ENCODE measurements around the gene PSMA7. TPM values are rescaled to one million over a fixed set of nuclear protein-coding genes. Genes with fewer than 3 reads are reported as not detected.

PSMA7 gene
- total RNA-seq, 4 donors from 2014 or later = 213 to 288 (median 261) TPM

DNA sequence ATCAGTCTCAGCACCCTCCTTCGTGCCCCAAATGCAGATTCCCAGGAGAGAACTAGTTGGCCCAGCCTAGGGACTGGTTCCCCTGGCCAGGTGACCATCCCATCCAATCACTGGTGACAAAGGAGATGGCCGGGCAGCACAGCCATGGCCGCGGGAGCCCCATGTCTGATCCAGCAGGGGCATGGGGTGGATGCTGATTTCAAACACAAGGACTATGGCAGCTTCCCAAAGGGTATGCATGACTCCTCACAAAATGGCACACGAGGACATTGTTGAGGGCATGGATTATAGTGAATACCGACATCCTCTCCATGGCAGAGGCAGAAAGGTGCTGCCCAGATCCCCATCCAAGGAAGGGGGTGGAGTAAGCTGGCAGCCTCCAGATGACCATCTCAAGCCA is 30.8 kb downstream of the PSMA7 start:
- WGBS, 2 donors = 93 to 94% methylated on average over 2 to 3 of the region's 6 CpGs
- Histone ChIP-seq H3K36me3 (no peaks in the 10 kb centered on the region), H3K27me3 (no peaks in the 10 kb centered on the region), H3K9me3 (no peaks in the 10 kb centered on the region), H3K4me3 (replicated peaks in 1 of 3) (no peak overlapping the region), H3K27ac (no peak overlapping the region), H3K4me1 (no peaks in the 10 kb centered on the region)
- intact Hi-C loops (cut with DNase I) = no loop called here
- DNase-seq = no peak
- TF ChIP-seq POLR2A (IDR thresholded peaks at IDR 0.05) = no peak
- TF ChIP-seq, protein P1, sequence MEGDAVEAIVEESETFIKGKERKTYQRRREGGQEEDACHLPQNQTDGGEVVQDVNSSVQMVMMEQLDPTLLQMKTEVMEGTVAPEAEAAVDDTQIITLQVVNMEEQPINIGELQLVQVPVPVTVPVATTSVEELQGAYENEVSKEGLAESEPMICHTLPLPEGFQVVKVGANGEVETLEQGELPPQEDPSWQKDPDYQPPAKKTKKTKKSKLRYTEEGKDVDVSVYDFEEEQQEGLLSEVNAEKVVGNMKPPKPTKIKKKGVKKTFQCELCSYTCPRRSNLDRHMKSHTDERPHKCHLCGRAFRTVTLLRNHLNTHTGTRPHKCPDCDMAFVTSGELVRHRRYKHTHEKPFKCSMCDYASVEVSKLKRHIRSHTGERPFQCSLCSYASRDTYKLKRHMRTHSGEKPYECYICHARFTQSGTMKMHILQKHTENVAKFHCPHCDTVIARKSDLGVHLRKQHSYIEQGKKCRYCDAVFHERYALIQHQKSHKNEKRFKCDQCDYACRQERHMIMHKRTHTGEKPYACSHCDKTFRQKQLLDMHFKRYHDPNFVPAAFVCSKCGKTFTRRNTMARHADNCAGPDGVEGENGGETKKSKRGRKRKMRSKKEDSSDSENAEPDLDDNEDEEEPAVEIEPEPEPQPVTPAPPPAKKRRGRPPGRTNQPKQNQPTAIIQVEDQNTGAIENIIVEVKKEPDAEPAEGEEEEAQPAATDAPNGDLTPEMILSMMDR (IDR thresholded peaks at IDR 0.05) = no peak

DNA sequence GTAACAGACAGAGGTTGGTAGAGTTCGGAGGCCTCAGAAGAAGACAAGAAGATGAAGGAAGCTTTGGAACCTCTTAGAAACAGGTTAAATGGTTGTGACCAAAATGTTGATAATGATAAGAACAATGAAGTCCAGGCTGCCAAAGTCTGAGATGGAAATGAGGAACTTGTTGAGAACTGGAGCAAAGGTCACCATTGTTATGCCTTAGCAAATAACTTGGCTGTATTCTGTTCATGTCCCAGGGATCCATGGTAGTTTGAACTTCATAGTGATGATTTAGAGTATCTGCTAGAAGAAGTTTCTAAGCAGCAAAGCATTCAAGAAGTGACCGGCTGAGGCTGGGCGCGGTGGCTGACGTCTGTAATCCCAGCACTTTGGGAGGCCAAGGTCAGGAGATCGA is 32.0 kb downstream of the PSMA7 start:
- H3K9me3 ChIP-seq = no peaks in the 10 kb centered on the region
- DNase-seq = no peak
- H3K27me3 ChIP-seq = no peaks in the 10 kb centered on the region
- no peaks in the 10 kb centered on the region for H3K4me1 ChIP-seq
- no peak overlapping the region for H3K27ac ChIP-seq
- no peak overlapping the region for H3K4me3 ChIP-seq (replicated peaks in 1 of 3)
- intact Hi-C loops (cut with DNase I) = no loop called here
- WGBS, 2 donors = 94 to 98% methylated on average over 6 of the region's 6 CpGs
- no peak for TF ChIP-seq POLR2A (IDR thresholded peaks at IDR 0.05)
- TF ChIP-seq, protein P1 (IDR thresholded peaks at IDR 0.05) = no peak
- no peaks in the 10 kb centered on the region for H3K36me3 ChIP-seq

DNA sequence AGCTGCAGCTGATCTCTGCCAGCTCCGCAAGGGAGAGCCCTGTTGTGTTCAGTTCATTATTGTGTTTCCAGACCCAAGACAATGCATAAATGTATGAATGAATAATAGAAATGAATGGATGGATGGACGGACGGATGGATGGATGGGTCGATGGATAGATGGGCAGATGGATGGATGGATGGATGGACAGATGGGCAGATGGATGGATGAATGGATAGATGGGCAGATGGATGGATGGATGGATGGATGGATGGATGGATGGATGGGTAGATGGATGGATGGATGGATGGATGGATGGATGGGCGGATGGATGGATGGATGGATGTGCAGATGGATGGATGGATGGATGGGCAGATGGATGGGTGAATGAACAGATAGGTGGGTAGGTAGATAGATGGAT is 37.6 kb downstream of the PSMA7 start:
- DNase-seq = no peak
- 88% methylated on average over 5 of the region's 5 CpGs for WGBS, 2 donors
- no peaks in the 10 kb centered on the region for H3K36me3 ChIP-seq
- intact Hi-C loops (cut with DNase I) = no loop called here
- TF ChIP-seq, protein P1 (IDR thresholded peaks at IDR 0.05) = no peak
- TF ChIP-seq POLR2A (IDR thresholded peaks at IDR 0.05) = no peak
- no peaks in the 10 kb centered on the region for H3K4me1 ChIP-seq
- no peak overlapping the region for H3K27ac ChIP-seq
- no peak overlapping the region for H3K4me3 ChIP-seq (replicated peaks in 1 of 3)
- H3K27me3 ChIP-seq = no peaks in the 10 kb centered on the region
- no peaks in the 10 kb centered on the region for H3K9me3 ChIP-seq

DNA sequence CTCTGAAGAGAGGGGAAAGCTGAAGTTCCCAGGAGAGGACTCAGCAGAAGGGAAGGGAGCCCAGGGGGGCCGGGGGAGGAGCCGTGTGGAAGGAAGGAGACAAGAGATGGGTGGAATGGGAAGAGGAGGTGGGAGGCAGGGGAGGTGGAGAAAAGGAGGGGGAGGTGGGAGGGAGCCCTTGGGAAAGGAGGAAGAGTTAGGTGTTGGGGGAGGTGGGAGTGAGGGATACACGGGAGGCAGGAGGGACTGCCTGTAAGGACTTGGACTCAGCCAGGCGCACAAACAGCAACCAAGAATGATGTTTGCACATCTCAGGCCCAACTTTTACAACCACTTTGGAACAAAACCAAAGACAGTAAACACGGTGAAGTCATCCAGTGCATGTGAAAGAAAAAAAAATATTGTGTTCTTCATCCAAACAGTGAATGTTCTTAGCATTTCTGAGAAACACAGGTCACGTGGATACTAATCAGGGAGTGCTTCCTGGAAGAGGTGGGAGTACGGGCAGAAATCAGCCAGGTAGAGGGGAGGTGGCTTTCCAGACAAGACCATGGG is 38.3 kb downstream of the PSMA7 start:
- H3K27ac ChIP-seq = no peak overlapping the region
- H3K36me3 ChIP-seq = no peaks in the 10 kb centered on the region
- TF ChIP-seq, protein P1 (IDR thresholded peaks at IDR 0.05) = no peak
- no peak for TF ChIP-seq POLR2A (IDR thresholded peaks at IDR 0.05)
- DNase-seq = no peak
- intact Hi-C loops (cut with DNase I) = no loop called here
- H3K9me3 ChIP-seq = no peaks in the 10 kb centered on the region
- no peak overlapping the region for H3K4me3 ChIP-seq (replicated peaks in 1 of 3)
- no peaks in the 10 kb centered on the region for H3K4me1 ChIP-seq
- no peaks in the 10 kb centered on the region for H3K27me3 ChIP-seq
- WGBS, 2 donors = 44 to 45% methylated on average over 7 of the region's 7 CpGs

DNA sequence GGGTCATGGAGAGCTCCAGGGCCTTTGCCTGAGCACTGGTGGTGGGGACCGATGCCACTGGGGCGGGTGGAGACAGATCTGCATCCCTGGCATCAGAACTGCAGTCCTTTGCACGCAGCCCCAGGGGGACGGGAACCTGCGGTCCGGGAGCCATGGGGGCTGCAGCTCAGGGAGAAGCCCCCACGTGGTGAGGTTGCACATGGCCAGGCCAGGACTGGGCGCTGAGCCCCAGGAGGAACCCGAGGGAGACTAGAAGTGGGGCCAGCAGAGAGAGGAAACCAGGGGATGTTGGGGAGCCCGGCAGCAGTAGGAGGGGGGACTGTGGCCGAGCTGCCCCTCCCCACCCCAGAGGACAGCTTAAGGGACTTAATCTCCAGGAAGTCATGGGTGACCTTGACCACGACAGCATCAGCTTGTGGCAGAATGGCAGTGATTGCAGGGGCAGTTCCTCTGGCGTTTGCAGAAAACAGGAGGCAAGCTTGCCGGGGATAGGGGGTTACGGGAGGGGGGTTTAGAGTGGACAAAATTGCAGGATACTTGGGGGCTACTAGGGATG is 38.9 kb downstream of the PSMA7 start:
- TF ChIP-seq, protein P1 (IDR thresholded peaks at IDR 0.05) = no peak
- no peak for TF ChIP-seq POLR2A (IDR thresholded peaks at IDR 0.05)
- no peak overlapping the region for H3K4me3 ChIP-seq (replicated peaks in 1 of 3)
- no peaks in the 10 kb centered on the region for H3K27me3 ChIP-seq
- H3K4me1 ChIP-seq = no peaks in the 10 kb centered on the region
- intact Hi-C loops (cut with DNase I) = no loop called here
- no peak for DNase-seq
- 46 to 47% methylated on average over 10 to 12 of the region's 15 CpGs for WGBS, 2 donors
- H3K9me3 ChIP-seq = no peaks in the 10 kb centered on the region
- no peak overlapping the region for H3K27ac ChIP-seq
- no peaks in the 10 kb centered on the region for H3K36me3 ChIP-seq

All from thyroid gland (tissue), 4 donors.